BLaER1 treated with 17β-estradiol and CSF1 and Interleukin-3, amounts not matched to agents 10 nM and 100 nM (cell line): ENCODE data around the gene TAB3.

Source experiments
- H3K27ac ChIP-seq, 11 experiments: shearing (Covaris generic); formaldehyde crosslinking; 2 replicates each; pipeline ENCODE4 v1.8.1; 2022
- H3K27me3 ChIP-seq, 11 experiments: shearing (Covaris generic); formaldehyde crosslinking; 2 replicates each; pipeline ENCODE4 v1.8.1; 2022
- H3K36me3 ChIP-seq, 11 experiments: shearing (Covaris generic); formaldehyde crosslinking; 2 replicates each; pipeline ENCODE4 v1.8.1; 2022
- H3K4me1 ChIP-seq, 10 experiments: shearing (Covaris generic); formaldehyde crosslinking; 2 replicates each; pipeline ENCODE4 v1.8.1; 2022
- H3K4me2 ChIP-seq, 11 experiments: shearing (Covaris generic); formaldehyde crosslinking; 2 replicates each; pipeline ENCODE4 v1.8.1; 2022
- H3K4me3 ChIP-seq, 10 experiments: shearing (Covaris generic); formaldehyde crosslinking; 2 replicates each; pipeline ENCODE4 v1.8.1; 2022
- H3K9ac ChIP-seq, 11 experiments: shearing (Covaris generic); formaldehyde crosslinking; 2 replicates each; pipeline ENCODE4 v1.8.1; 2022
- H3K9me3 ChIP-seq, 11 experiments: shearing (Covaris generic); formaldehyde crosslinking; replicated peaks in 1 of 11; 2 replicates each; pipeline ENCODE4 v1.8.1; 2022
- H4K20me1 ChIP-seq, 11 experiments: shearing (Covaris generic); formaldehyde crosslinking; 2 replicates each; pipeline ENCODE4 v1.8.1; 2022
- Cebpa-rat ChIP-seq, 11 experiments: shearing (Covaris generic); IDR thresholded peaks; 2 replicates each; pipeline ENCODE4 v1.8.1; 2022

TAB3 gene, protein sequence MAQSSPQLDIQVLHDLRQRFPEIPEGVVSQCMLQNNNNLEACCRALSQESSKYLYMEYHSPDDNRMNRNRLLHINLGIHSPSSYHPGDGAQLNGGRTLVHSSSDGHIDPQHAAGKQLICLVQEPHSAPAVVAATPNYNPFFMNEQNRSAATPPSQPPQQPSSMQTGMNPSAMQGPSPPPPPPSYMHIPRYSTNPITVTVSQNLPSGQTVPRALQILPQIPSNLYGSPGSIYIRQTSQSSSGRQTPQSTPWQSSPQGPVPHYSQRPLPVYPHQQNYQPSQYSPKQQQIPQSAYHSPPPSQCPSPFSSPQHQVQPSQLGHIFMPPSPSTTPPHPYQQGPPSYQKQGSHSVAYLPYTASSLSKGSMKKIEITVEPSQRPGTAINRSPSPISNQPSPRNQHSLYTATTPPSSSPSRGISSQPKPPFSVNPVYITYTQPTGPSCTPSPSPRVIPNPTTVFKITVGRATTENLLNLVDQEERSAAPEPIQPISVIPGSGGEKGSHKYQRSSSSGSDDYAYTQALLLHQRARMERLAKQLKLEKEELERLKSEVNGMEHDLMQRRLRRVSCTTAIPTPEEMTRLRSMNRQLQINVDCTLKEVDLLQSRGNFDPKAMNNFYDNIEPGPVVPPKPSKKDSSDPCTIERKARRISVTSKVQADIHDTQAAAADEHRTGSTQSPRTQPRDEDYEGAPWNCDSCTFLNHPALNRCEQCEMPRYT

DNA sequence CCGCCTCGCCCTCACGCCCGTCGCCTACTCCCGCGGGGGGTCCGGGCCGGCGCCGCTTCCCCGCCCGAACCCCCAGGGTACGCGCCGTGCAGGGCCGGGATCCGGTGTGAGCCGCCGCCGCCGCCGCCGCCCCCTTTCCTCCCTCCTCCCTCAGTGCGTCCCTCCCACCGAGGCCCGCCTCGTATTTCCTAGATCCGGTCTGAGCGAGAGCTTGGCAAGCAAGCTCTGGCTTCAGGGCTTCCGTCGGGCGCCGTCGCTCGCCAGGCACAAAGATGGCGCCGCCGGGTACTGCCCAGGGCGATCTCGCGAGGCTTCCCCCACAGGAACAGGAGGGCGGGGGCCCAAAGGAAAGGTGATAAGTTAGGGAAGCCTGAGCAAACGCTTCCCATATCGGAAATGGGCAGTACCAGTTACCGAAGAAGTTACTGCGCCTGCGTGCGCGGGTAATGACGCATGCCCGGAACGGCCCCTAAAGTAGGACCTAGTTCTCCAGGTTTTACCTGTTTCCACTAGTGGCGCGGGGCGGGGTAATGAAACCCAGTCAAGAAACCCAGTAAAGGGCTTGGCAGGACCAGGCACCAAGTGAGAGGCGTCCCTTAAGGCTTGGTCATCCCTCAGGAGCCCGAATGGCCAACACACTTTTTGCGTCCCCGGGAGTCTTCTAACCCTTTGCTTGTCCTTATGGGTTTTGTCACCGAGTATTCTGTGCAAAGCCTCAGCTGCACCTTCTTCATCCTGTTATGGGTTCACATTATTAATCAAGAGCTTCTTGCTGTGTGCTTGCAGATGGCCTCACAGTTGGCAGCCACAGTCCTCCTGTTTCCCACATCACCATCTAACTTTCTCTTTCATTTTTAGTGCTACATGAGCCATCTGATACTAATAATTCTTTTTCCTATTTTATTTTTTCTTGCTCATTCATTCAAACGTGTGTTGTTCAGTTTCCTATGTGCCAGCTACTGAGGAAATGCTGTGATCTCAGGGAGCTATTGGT, at the start of gene TAB3:
TSS of gene TAB3 (minus strand) at position 108 of the 994 bp plus-strand sequence. CDS start 29,666 bp downstream, outside the sequence.
- peaks cover 0 to 15% (median 6%) of the 10 kb centered on the region in 11 experiments; a peak in 7 of 22 replicates for H3K9me3 ChIP-seq
- no peaks in the 10 kb centered on the region; a peak in 2 of 22 replicates for H3K36me3 ChIP-seq
- H3K4me3 ChIP-seq, result peak within 1 kb of the TSS; percentile 72 to 84 (median 80)
- TF ChIP-seq Cebpa-rat (IDR thresholded peaks at IDR 0.05), result no peak
- H3K9ac ChIP-seq, result peak within 1 kb of the TSS; percentile 78 to 93 (median 86)
- H3K4me2 ChIP-seq, result peak within 1 kb of the TSS; percentile 57 to 82 (median 70)
- peaks cover 0 to 6% (median 0%) of the 10 kb centered on the region in 11 experiments; a peak in 2 of 22 replicates for H3K27me3 ChIP-seq
- peaks cover 0 to 20% (median 13%) of the 10 kb centered on the region in 10 experiments; a peak in 10 of 20 replicates for H3K4me1 ChIP-seq
- H3K27ac ChIP-seq, result peak within 1 kb of the TSS; percentile 66 to 88 (median 77)
- H4K20me1 ChIP-seq, result peaks cover 0 to 17% (median 0%) of the 10 kb centered on the region in 11 experiments; a peak in 7 of 22 replicates

DNA sequence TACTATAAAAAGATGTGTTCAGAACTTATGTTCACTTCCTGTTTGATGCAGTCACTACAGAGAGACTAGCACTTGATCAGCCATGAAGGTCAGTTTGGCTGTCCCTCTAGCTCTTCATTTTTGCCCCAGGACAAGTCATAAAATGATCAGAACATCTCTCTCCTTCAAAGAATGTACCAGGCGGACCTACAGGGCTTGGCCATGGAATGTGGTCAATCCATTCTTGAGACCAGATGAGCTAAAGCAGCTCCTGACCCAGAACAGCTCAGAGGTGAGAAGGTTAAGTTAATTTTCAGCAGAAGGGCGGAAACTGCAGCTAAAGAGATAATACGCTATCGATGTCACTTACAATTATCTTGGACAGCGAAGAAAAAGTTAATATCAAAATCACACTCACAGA, 49.2 kb upstream of the TAB3 start:
- no peaks in the 10 kb centered on the region for H3K4me1 ChIP-seq
- H4K20me1 ChIP-seq, result no peaks in the 10 kb centered on the region
- H3K9ac ChIP-seq, result no peak overlapping the region
- H3K27me3 ChIP-seq, result no peaks in the 10 kb centered on the region
- H3K27ac ChIP-seq, result no peak overlapping the region
- TF ChIP-seq Cebpa-rat (IDR thresholded peaks at IDR 0.05), result no peak
- no peak overlapping the region for H3K4me2 ChIP-seq
- H3K4me3 ChIP-seq, result no peak overlapping the region
- H3K9me3 ChIP-seq, result no peaks in the 10 kb centered on the region
- H3K36me3 ChIP-seq, result no peaks in the 10 kb centered on the region

DNA sequence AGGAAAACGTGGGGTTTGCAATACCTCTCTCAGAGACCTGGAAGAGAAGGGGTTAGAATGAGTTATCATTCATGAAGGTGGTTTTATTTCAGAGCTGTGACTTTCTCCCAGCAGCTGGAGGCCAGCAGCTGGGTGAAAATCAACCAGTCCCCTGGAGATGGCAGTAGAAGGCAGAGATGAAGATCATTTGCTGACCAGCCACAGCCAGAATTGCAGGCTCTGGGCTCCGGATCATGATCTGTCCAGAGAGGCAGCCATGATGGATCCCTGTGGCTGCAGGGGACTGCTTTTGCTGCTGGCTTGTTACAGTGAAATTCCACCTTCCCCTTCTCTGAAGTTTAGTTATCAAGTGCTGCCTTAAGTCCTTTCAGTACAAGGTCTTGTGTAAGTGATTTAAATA, 46.9 kb upstream of the TAB3 start:
- Histone ChIP-seq H3K27ac (no peak overlapping the region), H3K4me2 (no peak overlapping the region), H3K36me3 (no peaks in the 10 kb centered on the region), H4K20me1 (no peaks in the 10 kb centered on the region), H3K4me3 (no peak overlapping the region), H3K9ac (no peak overlapping the region), H3K4me1 (peaks cover 0 to 7% (median 0%) of the 10 kb centered on the region in 10 experiments; a peak in 2 of 20 replicates), H3K9me3 (no peaks in the 10 kb centered on the region), H3K27me3 (no peaks in the 10 kb centered on the region)
- TF ChIP-seq Cebpa-rat (IDR thresholded peaks at IDR 0.05), result no peak

DNA sequence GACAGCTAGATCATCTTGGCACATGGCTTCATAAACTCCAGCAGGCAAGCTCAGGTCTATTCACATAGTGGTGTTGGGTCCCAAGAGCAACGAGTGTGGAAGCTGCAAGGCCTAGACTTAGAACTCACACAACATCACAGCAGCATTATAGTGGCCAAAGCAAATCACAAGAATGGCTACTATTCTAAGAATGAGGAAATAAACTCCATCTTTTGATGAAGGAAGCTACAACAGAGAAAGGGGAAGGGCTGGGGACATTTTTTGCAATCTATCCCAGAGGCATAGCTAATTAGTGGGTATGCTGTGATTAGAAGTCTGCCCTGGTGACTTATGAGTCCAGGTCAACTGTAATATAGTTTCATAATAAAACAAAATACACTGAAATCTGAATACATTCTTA, 42.9 kb upstream of the TAB3 start:
- no peak overlapping the region for H3K9ac ChIP-seq
- no peaks in the 10 kb centered on the region for H4K20me1 ChIP-seq
- H3K4me2 ChIP-seq, result peak overlapping the region in 2 of 11 experiments; percentile 2 to 55; a peak in 2 of 22 replicates
- H3K4me1 ChIP-seq, result peaks cover 0 to 7% (median 0%) of the 10 kb centered on the region in 10 experiments; a peak in 2 of 20 replicates
- H3K9me3 ChIP-seq, result peaks cover 0 to 12% (median 0%) of the 10 kb centered on the region in 11 experiments; a peak in 6 of 22 replicates
- no peaks in the 10 kb centered on the region for H3K36me3 ChIP-seq
- H3K4me3 ChIP-seq, result no peak overlapping the region
- H3K27me3 ChIP-seq, result no peaks in the 10 kb centered on the region
- H3K27ac ChIP-seq, result no peak overlapping the region
- TF ChIP-seq Cebpa-rat (IDR thresholded peaks at IDR 0.05), result no peak

DNA sequence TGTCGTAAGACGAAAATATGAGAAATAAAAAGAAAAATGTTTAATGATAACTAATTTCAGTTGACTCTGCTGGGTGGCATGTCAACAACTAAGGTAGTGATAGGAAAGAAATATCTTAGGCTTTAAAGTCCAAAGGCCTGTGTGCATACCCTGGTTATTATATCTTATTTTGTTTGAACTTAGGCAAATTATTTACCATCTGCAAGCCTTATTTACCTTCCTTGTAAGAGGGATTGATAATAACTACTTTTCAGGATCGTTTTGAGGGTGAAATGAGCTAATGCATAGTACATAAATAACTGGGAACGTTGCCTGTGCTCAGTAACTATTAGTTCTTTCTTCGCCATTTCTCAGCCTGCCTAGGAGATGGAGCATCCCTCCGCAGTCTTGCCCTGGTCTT, 41.6 kb upstream of the TAB3 start:
- H3K4me1 ChIP-seq, result peaks cover 0 to 7% (median 0%) of the 10 kb centered on the region in 10 experiments; a peak in 2 of 20 replicates
- TF ChIP-seq Cebpa-rat (IDR thresholded peaks at IDR 0.05), result no peak
- H3K9ac ChIP-seq, result no peak overlapping the region
- no peaks in the 10 kb centered on the region; a peak in 1 of 22 replicates for H3K27me3 ChIP-seq
- no peaks in the 10 kb centered on the region for H3K36me3 ChIP-seq
- no peak overlapping the region for H3K27ac ChIP-seq
- H3K9me3 ChIP-seq, result peaks cover 0 to 13% (median 0%) of the 10 kb centered on the region in 11 experiments; a peak in 6 of 22 replicates
- H3K4me2 ChIP-seq, result no peak overlapping the region
- no peaks in the 10 kb centered on the region for H4K20me1 ChIP-seq
- H3K4me3 ChIP-seq, result no peak overlapping the region

DNA sequence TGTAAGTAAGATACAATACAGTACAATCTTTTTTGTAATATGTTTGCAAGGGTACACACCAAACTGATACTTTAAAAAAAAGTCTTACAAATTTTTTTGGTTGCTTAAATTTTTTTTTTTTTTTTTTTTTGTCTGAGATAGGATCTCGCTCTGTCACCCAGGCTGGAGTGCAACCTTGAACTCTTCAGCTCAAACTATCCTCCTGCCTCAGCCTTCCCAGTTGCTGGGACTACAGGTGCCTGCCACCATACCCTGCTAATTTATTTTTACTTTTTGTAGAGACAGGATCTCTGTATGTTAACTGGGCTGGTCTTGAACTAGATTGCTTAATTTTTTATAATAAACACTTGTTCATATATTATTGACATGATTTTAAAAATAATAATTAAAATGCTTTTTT, 41.1 kb upstream of the TAB3 start:
- H3K9ac ChIP-seq, result no peak overlapping the region
- H3K4me3 ChIP-seq, result no peak overlapping the region
- no peaks in the 10 kb centered on the region; a peak in 1 of 22 replicates for H3K27me3 ChIP-seq

DNA sequence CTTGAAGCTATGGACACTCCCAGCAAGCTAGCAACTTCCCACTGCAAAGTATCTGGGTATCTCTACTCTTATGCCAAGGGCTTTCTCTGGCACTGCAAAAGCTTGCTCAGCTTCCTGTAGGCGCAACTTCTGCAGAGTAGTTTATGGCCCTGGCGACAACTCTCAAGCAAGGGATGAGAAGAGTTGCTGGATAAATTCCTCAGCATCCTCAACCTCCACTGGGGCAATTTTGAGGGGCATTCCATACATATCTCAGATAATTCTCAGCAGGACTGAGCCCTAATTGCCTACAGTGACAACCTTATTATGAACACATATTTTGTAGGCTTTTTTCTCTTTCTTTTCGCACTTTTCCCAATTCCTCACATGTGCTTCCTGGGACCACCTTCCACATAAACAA, 31.2 kb upstream of the TAB3 start:
- no peaks in the 10 kb centered on the region for H3K36me3 ChIP-seq
- no peak overlapping the region for H3K4me3 ChIP-seq
- H3K27me3 ChIP-seq, result no peaks in the 10 kb centered on the region
- H3K4me2 ChIP-seq, result no peak overlapping the region
- TF ChIP-seq Cebpa-rat (IDR thresholded peaks at IDR 0.05), result no peak
- peaks cover 0 to 6% (median 0%) of the 10 kb centered on the region in 11 experiments; a peak in 2 of 22 replicates for H3K9me3 ChIP-seq
- no peaks in the 10 kb centered on the region for H3K4me1 ChIP-seq
- no peak overlapping the region for H3K9ac ChIP-seq
- H4K20me1 ChIP-seq, result no peaks in the 10 kb centered on the region
- no peak overlapping the region for H3K27ac ChIP-seq

More for the DNA sequence above, 41.1 kb upstream of the TAB3 start:
- Histone ChIP-seq H3K27ac (no peak overlapping the region), H3K36me3 (no peaks in the 10 kb centered on the region), H3K9me3 (peaks cover 0 to 13% (median 0%) of the 10 kb centered on the region in 11 experiments; a peak in 6 of 22 replicates), H4K20me1 (no peaks in the 10 kb centered on the region), H3K4me1 (peaks cover 0 to 7% (median 0%) of the 10 kb centered on the region in 10 experiments; a peak in 2 of 20 replicates), H3K4me2 (no peak overlapping the region)
- no peak for TF ChIP-seq Cebpa-rat (IDR thresholded peaks at IDR 0.05)

DNA sequence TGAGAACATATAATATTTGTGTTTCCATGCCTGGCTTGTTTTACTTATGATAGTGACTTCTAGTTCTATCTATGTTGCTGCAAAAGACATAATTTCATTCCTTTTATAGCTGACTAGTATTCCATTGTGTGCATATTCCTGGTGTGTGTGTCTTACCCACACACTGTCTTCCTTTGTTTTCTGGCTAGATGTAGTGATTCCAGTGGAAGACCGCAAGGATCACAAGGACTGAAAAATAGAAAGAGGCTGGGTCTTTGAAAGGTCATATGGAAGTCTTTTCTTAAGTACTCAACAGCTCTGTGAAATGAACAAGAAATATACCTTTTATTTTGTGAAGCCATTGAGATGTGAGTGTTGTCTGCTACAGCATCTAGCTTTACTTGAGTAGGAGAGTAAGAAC, 29.4 kb upstream of the TAB3 start:
- no peaks in the 10 kb centered on the region for H3K27me3 ChIP-seq
- TF ChIP-seq Cebpa-rat (IDR thresholded peaks at IDR 0.05), result no peak
- peaks cover 0 to 6% (median 0%) of the 10 kb centered on the region in 11 experiments; a peak in 2 of 22 replicates for H3K9me3 ChIP-seq
- H3K4me2 ChIP-seq, result no peak overlapping the region
- H3K27ac ChIP-seq, result no peak overlapping the region
- no peaks in the 10 kb centered on the region for H3K36me3 ChIP-seq
- H4K20me1 ChIP-seq, result no peaks in the 10 kb centered on the region
- H3K4me3 ChIP-seq, result no peak overlapping the region
- no peak overlapping the region for H3K9ac ChIP-seq
- no peaks in the 10 kb centered on the region for H3K4me1 ChIP-seq
